Natural killer cell treated with Interleukin-12 subunit alpha and Interleukin-12 subunit beta and Interleukin-15 and Interleukin-18, amount 100 ng/mL, for 72 hours (primary cell): ENCODE measurements around the gene ZNF467. TPM values are rescaled to one million over a fixed set of nuclear protein-coding genes. Genes with fewer than 3 reads are reported as not detected.

Experiments used
- ATAC-seq, 2 donors: fragments of 150-1000 bp; cut with Tn5 transposase in 1 of 2; sonication (Bioruptor Pico), chemical (Tn5 transposase) in 1 of 2; 2 replicates each; pipeline ENCODE4 v1.10.0; 2021
- DNase-seq: peaks from one replicate; pipeline ENCODE4 v3.0.0; 2022; ENCODE audit warnings: low spot score
- H3K27ac Mint-ChIP-seq, 2 donors: 1 replicate in 1 of 2; 2 replicates in 1 of 2; pipeline ENCODE4 v1.8.0; 2022; ENCODE audit warnings: mixed read lengths in 2 of 2, mild to moderate bottlenecking in 1 of 2, moderate library complexity in 1 of 2
- H3K27me3 Mint-ChIP-seq, 2 donors: 1 replicate in 1 of 2; 2 replicates in 1 of 2; pipeline ENCODE4 v1.8.0; 2022; ENCODE audit warnings: mixed read lengths in 2 of 2
- H3K36me3 Mint-ChIP-seq: one replicate; pipeline ENCODE4 v1.8.0; 2022; ENCODE audit warnings: mixed read lengths
- H3K4me1 Mint-ChIP-seq, 2 donors: 1 replicate in 1 of 2; 2 replicates in 1 of 2; pipeline ENCODE4 v1.8.0; 2022; ENCODE audit warnings: low read depth in 2 of 2, mixed read lengths in 2 of 2, mild to moderate bottlenecking in 1 of 2
- H3K4me3 Mint-ChIP-seq: one replicate; pipeline ENCODE4 v1.8.0; 2022; ENCODE audit warnings: mixed read lengths
- H3K9me3 Mint-ChIP-seq: 2 replicates; pipeline ENCODE4 v1.8.0; 2022; ENCODE audit warnings: mixed read lengths
- total RNA-seq, 2 donors: library from RNA; stranded (reverse); gene quantifications; one replicate each; pipeline ENCODE4 v1.2.3, GENCODE V29; 2022

ZNF467 gene
- total RNA-seq, 2 donors from 2014 or later = 0.10 to 0.28 TPM

DNA sequence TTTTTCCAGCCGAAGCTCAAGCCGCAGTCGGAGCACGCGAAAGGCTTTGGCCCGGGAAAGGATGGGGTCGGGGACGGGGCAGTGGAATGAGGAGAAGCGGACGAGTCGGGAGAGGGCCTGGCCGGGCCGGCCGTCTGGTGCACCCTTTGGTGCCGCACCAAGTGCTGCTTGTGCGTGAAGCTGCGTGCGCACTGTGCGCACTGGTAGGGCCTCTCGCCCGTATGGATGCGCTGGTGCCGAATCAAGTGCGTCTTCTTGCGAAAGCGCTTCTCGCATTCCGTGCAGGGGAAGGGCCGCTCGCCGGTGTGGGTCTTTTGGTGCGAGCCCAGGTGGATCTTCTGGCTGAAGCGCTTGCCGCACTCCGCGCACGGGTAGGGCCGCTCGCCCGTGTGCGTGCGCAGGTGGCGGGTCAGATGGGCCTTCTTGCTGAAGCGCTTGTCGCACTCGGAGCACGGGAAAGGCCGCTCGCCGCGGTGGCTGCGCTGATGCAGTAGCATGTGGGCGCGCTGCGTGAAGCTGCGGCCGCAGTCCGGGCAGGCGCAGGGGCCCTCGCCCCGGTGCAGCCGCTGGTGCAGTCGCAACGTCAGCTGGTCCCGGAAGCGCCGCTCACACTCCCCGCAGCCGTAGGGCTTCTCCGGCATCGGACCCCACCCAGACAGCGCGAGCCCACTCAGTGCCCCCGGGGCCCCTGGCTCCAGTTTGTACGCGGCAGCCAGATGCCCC is 7.8 kb downstream of the ZNF467 start:
- DNase-seq (no peak), ATAC-seq (no peak)
- peaks cover 0 to 6% of the 10 kb centered on the region in 2 donors for H3K27me3 Mint-ChIP-seq
- H3K27ac Mint-ChIP-seq = no peak overlapping the region
- H3K36me3 Mint-ChIP-seq = no peaks in the 10 kb centered on the region
- H3K9me3 Mint-ChIP-seq = no peaks in the 10 kb centered on the region
- H3K4me3 Mint-ChIP-seq = no peak overlapping the region
- no peaks in the 10 kb centered on the region for H3K4me1 Mint-ChIP-seq

DNA sequence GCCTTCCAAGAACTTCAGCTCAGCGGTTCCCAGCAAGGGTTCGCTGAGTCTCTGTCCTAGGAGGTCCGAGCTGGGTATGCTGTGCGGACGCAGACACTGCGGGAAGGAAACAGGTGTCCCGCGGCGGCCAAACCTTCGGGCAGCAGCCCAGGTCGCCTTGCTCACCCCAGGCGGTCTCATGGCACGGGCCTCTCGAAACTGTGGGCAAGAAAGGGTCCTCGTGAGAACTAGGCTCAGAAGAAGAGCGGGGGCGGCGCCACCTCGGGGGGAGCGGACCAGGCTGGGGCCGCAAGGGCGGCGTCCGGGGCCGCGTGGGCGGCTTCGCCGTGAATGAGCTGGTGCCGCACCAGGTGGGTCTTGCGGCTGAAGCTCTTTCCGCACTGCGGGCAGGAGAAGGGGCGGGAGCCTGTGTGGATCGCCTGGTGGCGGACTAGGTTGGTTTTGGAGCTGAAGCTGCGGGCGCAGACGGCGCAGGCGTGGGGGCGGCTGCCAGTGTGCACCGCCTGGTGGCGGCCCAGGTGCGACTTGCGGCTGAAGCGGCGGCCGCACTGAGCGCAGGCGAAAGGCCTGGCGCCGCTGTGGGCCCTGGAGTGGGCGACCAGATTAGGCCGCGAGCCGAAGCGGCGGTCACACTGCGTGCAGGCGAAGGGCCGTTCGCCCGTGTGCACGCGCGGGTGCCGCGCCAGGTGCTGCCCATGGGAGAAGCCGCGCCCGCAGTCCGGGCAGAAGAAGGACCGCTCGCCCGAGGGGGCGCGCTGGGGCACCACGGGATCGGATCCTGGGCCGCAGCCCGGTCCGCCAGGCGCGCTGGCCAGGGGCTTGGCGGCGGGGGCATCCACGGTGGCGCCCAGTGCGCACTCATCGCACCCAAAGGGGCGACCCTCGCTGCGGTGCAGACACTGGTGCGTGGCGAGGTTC is 8.6 kb downstream of the ZNF467 start:
- no peak for ATAC-seq
- no peak overlapping the region for H3K4me3 Mint-ChIP-seq
- H3K36me3 Mint-ChIP-seq = no peaks in the 10 kb centered on the region
- H3K27me3 Mint-ChIP-seq = peaks cover 0 to 4% of the 10 kb centered on the region in 2 donors
- no peaks in the 10 kb centered on the region for H3K9me3 Mint-ChIP-seq
- H3K4me1 Mint-ChIP-seq = no peaks in the 10 kb centered on the region
- no peak for DNase-seq
- no peak overlapping the region for H3K27ac Mint-ChIP-seq

DNA sequence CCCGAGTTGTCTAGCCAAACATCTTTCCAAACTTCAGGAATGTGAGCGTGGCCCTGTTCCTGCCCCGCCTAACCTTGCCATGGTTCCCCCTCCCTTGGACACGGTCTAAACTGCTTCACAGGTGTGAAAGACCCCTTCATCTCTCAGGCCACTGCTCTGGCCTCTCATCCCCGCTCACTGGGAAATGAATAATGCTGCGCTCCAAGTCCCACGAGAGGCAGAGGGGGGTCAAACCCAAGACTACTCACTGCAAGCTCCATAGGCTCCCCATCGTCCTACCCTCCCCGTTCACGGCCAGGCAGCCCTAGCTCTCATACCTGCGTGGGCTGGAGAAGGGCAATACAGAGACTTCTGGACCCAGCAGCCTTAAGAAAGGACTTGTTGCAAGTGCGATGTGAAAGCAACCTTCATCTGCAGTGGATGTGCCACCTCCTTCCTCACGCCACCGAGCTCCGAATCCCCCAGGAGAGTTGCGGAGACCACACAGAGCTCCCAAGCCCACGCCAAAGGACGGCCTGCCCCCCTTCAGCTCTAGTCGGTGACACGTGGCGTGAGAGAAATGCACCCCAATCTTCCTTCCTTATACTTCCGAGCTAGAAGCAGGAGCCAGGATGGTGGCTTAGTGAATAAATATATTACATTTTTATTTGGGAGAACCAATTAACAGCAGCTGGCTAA is 9.7 kb downstream of the ZNF467 start:
- DNase-seq (no peak), ATAC-seq (no peak)
- H3K27ac Mint-ChIP-seq = no peak overlapping the region
- no peaks in the 10 kb centered on the region for H3K36me3 Mint-ChIP-seq
- peaks cover 0 to 3% of the 10 kb centered on the region in 2 donors for H3K27me3 Mint-ChIP-seq
- H3K4me1 Mint-ChIP-seq = no peaks in the 10 kb centered on the region
- no peak overlapping the region for H3K4me3 Mint-ChIP-seq
- no peaks in the 10 kb centered on the region for H3K9me3 Mint-ChIP-seq

DNA sequence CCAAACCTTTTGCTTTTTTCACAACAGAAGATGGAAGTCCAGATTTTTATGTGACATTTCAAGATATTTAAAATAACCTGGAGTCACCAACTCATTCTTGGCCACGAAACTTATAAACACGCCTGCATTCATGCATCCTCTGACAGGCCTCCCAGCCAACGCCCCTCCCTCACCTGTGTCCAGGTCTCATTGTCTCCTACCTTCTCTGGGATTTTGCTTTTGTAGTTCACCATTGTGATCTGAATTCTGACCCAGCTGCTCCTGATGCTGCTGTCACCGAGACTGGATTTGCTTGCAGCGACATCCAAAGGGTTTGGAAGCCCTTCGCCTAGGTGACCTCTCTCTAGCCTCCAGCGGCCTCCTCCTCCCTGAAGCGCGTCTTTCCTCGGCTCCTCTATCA is 10.8 kb downstream of the ZNF467 start:
- no peak for ATAC-seq
- no peaks in the 10 kb centered on the region for H3K4me1 Mint-ChIP-seq
- H3K36me3 Mint-ChIP-seq = no peaks in the 10 kb centered on the region
- no peak overlapping the region for H3K4me3 Mint-ChIP-seq
- no peak for DNase-seq
- H3K27me3 Mint-ChIP-seq = peaks cover 0 to 3% of the 10 kb centered on the region in 2 donors
- no peak overlapping the region for H3K27ac Mint-ChIP-seq
- no peaks in the 10 kb centered on the region for H3K9me3 Mint-ChIP-seq

DNA sequence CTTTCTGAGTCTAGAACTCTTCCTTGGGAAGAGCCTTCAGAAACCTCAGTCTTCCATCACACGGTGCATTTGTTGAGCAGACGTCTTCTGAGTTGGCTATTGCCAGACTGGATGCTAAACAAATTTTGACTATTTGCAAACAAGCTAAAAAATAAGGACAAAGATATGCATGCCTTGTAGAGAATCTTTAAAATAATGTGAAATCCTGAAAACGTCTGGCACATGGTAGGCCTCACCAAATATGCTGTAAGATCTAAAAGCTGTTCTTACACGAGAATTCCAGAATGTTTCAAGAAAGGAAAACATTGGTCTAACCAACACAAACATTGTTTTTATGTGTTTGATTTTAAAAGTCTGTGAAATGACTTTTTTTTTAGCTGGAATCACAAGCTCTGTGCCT is 11.3 kb downstream of the ZNF467 start:
- Mint-ChIP-seq H3K4me1 (no peaks in the 10 kb centered on the region), H3K9me3 (no peaks in the 10 kb centered on the region), H3K27me3 (peaks cover 0 to 3% of the 10 kb centered on the region in 2 donors), H3K4me3 (no peak overlapping the region), H3K27ac (no peak overlapping the region), H3K36me3 (no peaks in the 10 kb centered on the region)
- ATAC-seq = no peak
- no peak for DNase-seq

DNA sequence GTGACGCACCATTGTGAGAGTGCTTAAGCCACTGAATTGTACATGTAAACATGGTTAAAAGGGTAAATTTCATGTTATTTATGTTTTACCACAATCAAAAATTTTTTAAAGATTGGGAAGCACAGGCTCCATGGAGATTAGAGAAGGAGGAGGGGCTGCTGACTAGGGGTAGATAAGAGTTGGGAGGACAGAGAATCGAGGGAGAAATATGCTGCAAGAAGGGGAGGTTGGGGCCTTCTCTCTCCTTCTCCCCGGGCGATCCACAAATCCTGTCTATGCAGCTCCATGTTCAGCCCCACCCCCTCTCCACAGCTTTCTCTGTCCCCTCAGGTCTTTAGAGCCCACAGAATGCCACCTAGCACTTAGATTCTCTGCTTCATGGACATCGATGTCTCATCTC is 12.1 kb downstream of the ZNF467 start:
- no peaks in the 10 kb centered on the region for H3K36me3 Mint-ChIP-seq
- H3K4me1 Mint-ChIP-seq = no peaks in the 10 kb centered on the region
- no peaks in the 10 kb centered on the region for H3K9me3 Mint-ChIP-seq
- no peak for ATAC-seq
- H3K27me3 Mint-ChIP-seq = peaks cover 0 to 3% of the 10 kb centered on the region in 2 donors
- H3K4me3 Mint-ChIP-seq = no peak overlapping the region
- no peak overlapping the region for H3K27ac Mint-ChIP-seq
- DNase-seq = no peak

DNA sequence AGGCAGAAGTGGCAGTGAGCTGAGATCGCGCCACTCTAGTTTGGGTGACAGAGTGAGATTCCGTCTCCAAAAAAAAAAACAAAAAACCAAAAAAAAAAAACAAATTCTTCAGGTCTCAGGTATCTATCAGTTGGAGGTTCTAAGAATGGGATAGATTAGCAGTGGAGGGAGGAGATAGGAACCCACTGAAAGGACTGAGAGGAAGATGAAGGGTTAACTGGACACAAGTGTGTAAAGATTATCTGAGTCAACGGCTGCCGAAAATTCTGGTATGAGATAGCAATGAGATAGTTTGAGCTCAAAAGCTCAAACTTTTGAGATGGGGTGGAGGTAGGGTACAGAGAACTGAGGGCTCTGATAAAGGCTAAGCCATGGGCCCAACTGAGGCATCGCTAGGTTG is 12.8 kb downstream of the ZNF467 start:
- Mint-ChIP-seq H3K9me3 (no peaks in the 10 kb centered on the region), H3K27ac (no peak overlapping the region), H3K27me3 (peaks cover 0 to 3% of the 10 kb centered on the region in 2 donors), H3K4me1 (no peaks in the 10 kb centered on the region), H3K4me3 (no peak overlapping the region), H3K36me3 (no peaks in the 10 kb centered on the region)
- ATAC-seq = no peak
- DNase-seq = no peak

DNA sequence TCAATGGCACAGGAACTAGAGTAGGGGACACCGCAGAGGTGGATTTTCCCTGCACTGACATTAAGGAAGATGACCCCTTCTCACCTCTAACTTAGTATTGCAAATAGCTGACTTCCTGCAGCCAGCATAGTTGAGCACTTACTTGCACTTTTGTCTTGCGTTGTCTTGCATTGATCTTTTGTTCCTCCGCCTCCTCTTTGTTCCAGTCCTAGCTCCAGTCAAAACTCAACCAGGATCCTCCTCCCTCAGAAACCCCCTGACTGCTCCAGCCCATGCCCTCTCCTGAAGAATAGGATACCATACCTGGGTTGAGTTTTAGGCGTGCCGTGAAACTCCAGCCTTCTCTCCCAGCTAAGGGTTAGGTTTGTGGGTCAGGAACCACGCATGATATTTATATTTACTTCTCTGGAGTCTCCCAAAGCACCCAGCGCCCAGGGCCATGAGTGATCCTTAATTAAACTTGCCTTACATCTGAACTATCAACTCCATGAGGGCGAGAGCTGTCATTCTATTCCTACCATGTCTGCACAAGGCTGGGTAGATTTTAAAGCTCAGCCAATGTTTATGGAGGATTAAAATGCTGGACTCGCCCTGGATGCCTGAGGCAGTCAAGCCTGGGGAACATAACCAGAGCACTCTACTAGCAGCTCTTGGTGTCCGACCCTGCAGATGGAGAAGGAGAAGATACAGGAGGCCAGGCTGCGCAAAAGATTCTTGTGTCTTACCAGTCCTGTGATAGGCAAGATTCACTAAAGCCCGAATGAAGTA is 14.1 kb downstream of the ZNF467 start:
- DNase-seq = no peak
- Mint-ChIP-seq H3K4me1 (no peaks in the 10 kb centered on the region), H3K27me3 (peaks cover 0 to 3% of the 10 kb centered on the region in 2 donors), H3K4me3 (no peak overlapping the region), H3K36me3 (no peaks in the 10 kb centered on the region), H3K27ac (no peak overlapping the region), H3K9me3 (no peaks in the 10 kb centered on the region)
- no peak for ATAC-seq

DNA sequence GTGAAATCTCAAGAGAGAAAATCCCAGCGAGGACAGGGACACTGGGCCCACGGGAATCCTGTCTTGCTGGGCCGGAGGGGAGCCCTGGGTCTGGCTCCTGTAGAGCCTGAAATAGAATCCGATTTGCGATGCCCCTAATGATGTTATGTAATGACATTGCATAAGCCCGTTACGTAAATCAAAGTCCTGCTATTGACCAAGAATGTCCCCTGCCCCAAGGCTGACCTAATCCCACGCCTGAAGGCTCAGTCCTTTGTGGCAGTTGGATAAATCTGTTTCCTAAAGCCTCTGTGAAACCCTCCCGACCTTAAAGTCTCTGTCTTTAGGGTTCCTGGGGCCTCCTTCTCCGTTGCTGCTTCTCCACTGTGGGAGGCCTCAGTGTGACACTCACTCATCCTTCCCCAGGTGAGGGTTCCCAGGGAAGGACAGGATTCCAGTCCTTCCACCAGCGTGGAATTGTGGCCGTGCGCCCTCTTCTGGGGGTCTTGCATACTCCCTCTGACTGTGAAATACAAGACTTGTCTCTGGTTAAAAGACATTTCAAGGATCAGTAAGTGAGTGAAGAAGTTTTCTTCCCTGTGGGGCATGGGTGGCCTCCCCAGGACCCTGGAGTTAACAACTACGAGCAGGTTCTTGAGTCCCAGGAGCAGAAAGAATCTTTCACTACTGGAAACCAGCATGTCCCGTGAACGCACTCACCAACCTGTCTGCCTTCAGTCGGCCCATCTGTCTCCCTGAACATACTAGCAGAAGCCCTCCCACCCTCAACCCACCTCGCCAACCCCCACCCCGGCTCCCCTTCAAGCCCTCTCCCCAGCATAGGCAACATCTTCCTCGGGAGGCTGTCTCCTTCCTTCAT is 19.8 kb downstream of the ZNF467 start:
- H3K4me1 Mint-ChIP-seq = no peaks in the 10 kb centered on the region
- no peaks in the 10 kb centered on the region for H3K27me3 Mint-ChIP-seq
- H3K36me3 Mint-ChIP-seq = no peaks in the 10 kb centered on the region
- ATAC-seq (no peak), DNase-seq (no peak)
- no peak overlapping the region for H3K27ac Mint-ChIP-seq
- H3K9me3 Mint-ChIP-seq = no peaks in the 10 kb centered on the region
- H3K4me3 Mint-ChIP-seq = no peak overlapping the region

DNA sequence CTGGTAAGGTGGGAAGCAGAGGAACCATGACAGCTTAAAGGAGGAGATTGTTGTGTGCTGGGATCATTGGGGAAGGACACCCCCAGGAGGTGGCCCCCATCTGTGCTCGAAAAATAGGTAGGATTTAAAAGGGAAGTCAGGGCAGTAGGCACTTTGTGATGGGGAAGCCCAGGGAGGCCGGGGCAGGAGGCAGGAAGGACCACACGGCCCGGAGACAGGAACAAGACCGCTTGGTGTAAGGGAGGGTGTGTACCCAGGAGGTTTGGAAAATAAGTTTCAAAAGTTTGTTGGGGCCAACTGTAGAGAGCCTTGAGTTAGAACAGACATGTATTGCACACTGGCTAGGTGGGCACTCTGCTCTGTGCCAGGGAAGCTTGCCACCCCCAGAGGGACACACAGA is 20.7 kb downstream of the ZNF467 start:
- DNase-seq = no peak
- no peak for ATAC-seq
- Mint-ChIP-seq H3K27ac (no peak overlapping the region), H3K4me3 (no peak overlapping the region), H3K36me3 (no peaks in the 10 kb centered on the region), H3K27me3 (no peaks in the 10 kb centered on the region), H3K9me3 (no peaks in the 10 kb centered on the region), H3K4me1 (no peaks in the 10 kb centered on the region)

DNA sequence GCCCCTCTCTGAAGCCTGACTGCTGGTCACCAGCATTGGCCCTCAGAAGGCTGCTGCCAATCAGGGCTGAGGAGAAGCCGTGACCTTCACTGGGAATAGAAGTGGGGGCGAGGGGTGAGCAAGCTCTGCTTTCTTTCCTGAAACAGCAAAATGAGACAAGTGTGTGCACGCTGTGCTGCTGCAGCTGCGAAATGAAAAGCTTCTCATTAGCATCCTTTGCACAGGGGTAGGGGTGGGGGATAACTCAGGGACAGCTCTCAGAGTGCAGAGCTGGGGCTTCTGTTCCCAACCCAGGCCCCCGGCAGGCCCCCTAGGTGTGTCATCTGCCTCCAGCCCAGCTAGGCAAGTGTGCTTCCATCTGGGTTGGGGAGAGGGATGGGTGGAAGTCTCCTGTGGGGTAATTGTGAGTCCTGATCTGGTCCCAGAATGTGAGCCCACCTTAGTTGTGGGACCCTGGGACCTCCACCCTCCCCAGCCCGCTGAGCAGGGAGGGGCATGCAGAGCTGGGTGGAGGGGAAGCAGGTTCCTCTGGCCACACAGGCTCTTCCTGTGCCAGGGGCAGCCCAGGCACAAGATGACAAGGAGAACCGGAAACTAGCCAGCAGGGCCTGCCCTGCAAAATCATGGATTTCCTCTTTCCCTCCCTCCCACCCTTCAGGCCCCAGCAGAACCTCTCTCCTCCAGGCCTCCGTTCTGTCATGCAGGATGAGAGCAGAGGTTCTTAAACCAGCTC is 22.2 kb downstream of the ZNF467 start:
- Mint-ChIP-seq H3K4me3 (no peak overlapping the region), H3K9me3 (no peaks in the 10 kb centered on the region), H3K27ac (no peak overlapping the region), H3K4me1 (no peaks in the 10 kb centered on the region), H3K36me3 (no peaks in the 10 kb centered on the region), H3K27me3 (no peaks in the 10 kb centered on the region)
- DNase-seq (no peak), ATAC-seq (no peak)

DNA sequence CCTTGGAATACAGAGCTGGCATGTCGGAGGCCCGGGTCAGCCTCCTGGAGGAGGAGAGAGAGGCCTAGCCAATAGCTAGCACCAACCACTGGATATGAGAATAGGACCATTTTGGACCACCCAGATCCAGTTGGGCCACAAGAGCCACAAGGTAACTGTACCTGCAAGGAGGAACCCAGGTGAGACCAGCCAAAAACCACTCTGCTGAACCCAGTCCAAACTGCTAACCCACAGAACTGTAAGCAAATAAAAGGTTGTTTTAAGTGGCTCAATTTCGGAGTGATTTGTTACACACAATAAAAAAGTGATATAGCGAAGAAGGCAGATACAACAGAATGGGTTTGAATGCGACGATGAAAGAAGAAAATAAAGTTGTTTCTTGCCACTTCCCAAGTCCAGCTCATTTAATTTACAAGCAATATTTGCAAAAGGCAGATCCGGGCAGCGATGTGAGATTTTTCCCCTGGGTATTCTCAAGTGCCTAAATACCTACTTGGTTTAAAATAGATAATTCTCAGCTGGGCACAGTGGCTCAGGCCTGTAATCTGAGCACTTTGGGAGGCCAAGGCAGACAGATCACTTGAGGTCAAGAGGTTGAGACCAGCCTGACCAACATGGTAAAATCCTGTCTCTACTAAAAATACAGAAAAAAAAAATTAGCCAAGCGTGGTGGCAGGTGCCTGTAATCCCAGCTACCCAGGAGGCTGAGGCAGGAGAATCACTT is 23.1 kb downstream of the ZNF467 start:
- no peak overlapping the region for H3K27ac Mint-ChIP-seq

More for the DNA sequence above, 23.1 kb downstream of the ZNF467 start:
- ATAC-seq (no peak), DNase-seq (no peak)
- Mint-ChIP-seq H3K9me3 (no peaks in the 10 kb centered on the region), H3K4me1 (no peaks in the 10 kb centered on the region), H3K4me3 (no peak overlapping the region), H3K27me3 (no peaks in the 10 kb centered on the region), H3K36me3 (no peaks in the 10 kb centered on the region)
